Posterior vena cava (tissue), 2 donors: ENCODE data around the gene MYOF. TPM values are rescaled to one million over a fixed set of nuclear protein-coding genes. Genes with fewer than 3 reads are reported as not detected.
"Not testable (repeated sequence)": the region's sequence is repeated elsewhere in the genome, so short reads cannot be mapped to it uniquely, and the experiment has no call there.

Source experiments
- DNase-seq: peaks from one replicate; pipeline ENCODE4 v3.0.0-alpha.2; 2020; ENCODE audit warnings: low spot score
- intact Hi-C, 2 donors: fragments of 100-400 bp; cut with DNase I; formaldehyde crosslinking; loops; one replicate each; pipeline versions ENCODE4 v1.14.1 to v1.14.2; 2022 to 2023
- total RNA-seq, 2 donors: library from RNA; stranded (reverse); fragmentation: NEBNext Ultra II Directional; extraction: Animal tissue kit (Norgen Biotek cat#: 25700); gene quantifications; one replicate each; pipeline ENCODE4 v1.2.1, GENCODE V29; 2021
- donor health status: DM: yes; HTN: yes; CAD: no.
- donor health status: DM: yes; HTN: yes; CAD: no.

MYOF gene
- total RNA-seq, 2 donors from 2014 or later: 182 to 227 TPM

- intact Hi-C loops: no loop called here
These were observed 147.2 kb downstream of the MYOF start for GRCh38 chr10:93334901-93335327.

DNA sequence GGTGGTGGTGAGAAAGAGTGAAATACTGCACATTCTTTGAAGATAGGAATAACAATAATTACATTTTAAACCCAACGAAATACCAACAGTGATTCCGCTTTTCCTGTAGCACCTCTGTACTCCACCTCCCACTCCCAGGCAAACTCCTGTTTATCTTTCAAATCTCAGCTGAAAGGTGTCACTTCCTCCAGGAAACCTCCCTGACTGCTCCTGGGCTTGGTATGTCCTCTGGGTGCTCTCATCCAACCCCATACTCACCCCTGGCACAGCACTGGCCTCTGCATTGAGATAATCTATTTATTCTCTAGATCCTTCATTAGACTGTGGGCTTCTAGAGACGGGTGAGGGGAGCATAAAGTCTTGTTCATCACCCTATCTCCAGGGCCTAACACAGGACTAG is 148.0 kb downstream of the MYOF start:
- intact Hi-C loops: no loop called here
- DNase-seq: no peak

More at GRCh38 chr10:93334901-93335327, 147.2 kb downstream of the MYOF start:
- no peak for DNase-seq

- DNase-seq: no peak
- intact Hi-C loops: no loop called here
These were observed 148.7 kb downstream of the MYOF start for GRCh38 chr10:93333278-93333978.

DNA sequence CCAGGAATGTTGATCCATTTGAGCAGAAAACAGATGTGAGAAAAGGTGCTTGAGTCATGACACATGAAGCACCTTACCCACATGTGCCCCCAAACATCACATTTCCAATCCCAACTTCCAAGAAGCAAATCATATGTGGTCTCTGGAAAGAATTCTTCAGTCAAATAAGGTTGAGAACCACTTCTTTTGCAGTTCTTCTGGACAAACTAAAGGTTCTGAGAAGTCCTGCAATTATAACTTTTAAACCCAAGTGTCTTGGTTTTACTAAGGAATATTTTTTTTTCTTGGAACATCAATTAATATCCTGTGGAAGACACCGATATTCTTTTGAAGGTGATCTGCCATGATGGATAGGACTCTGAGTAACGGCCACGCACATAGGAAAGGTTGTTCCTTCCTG is 151.3 kb downstream of the MYOF start:
- intact Hi-C loops: no loop called here
- DNase-seq: no peak

DNA sequence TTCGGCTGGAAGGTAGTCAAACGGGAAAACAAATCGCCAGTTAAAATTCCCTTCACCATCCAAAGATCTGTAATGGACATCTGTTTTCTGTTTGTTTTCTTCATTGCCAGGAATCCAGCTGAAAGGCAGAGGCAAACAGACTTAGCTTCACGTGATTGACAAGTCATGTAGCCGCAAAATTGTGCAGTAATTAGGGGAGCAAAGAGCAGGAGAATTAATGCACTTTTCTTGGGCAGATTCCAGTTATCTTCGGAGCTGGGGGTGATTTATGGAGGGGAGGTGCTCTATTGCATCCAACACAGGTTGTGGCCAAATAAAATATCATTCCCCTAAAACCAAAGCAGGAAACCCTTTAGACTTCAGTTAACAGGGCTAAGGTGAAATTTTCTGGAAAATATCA is 162.2 kb downstream of the MYOF start:
- DNase-seq: no peak
- intact Hi-C loops: no loop called here

- intact Hi-C loops: no loop called here
- DNase-seq: no peak
These were observed 163.0 kb downstream of the MYOF start for GRCh38 chr10:93319096-93319495.

GRCh38 chr10:93315246-93315645 is 166.9 kb downstream of the MYOF start:
- intact Hi-C loops: no loop called here
- no peak for DNase-seq

GRCh38 chr10:93314656-93315055 is 167.5 kb downstream of the MYOF start:
- DNase-seq, intact Hi-C loops: not testable (repeated sequence)

DNA sequence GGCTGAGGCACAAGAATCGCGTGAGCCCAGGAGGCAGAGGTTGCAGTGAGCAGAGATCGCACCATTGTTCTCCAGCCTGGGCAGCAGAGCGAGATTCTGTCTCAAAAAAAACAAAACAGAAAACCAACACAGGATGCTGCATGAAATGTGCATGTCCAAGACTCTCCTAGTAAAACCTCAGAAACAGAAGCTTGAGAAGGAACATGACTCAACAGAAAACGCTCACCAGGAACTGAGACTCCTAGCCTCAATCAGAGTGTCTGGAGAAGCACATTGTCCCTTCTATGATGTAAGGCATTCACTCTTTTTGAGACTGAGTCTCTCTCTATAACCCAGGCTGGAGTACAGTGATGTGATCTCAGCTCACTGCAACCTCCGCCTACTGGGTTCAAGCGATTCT is 168.3 kb downstream of the MYOF start:
- intact Hi-C loops: no loop called here

GRCh38 chr10:93309062-93309461 is 173.1 kb downstream of the MYOF start:
- intact Hi-C loops: no loop called here
- no peak for DNase-seq

More for the DNA sequence above, 168.3 kb downstream of the MYOF start:
- DNase-seq: no peak

DNA sequence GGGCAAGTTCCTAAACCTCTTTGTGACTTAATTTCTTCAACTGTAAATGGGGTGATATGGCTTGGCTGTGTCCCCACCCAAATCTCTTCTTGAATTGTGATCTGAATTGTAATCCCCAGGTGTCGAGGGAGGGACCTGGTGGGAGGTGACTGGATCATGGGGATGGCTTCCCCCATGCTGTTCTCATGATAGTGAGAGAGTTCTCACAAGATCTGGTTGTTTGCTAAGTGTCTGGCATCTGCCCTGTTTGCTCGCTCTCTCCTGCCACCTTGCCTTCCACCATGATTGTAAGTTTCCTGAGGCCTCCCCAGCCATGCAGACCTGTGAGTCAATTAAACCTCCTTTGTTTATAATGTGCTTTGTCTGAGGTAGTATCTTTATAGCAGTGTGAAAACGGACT is 177.0 kb downstream of the MYOF start:
- peak; percentile 8 for DNase-seq
- intact Hi-C loops: no loop called here

DNA sequence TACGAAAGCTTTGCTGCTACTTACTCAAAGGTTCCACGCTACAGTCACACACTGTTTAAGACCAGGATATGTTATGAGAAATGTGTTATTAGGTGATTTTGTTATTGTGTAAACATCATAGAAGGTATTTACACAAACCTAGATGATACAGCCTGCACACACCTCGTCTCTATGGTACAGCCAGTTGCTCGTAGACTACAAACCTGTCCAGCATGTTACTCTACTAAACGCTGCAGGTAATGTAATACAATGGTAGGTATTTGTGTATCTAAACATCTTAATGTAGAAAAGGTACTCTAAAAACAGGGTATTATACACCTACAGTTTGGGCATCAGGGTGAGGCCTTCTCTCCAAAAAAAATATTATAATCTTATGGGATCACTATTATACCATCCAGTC is 181.2 kb downstream of the MYOF start:
- intact Hi-C loops: no loop called here
- DNase-seq: no peak

DNA sequence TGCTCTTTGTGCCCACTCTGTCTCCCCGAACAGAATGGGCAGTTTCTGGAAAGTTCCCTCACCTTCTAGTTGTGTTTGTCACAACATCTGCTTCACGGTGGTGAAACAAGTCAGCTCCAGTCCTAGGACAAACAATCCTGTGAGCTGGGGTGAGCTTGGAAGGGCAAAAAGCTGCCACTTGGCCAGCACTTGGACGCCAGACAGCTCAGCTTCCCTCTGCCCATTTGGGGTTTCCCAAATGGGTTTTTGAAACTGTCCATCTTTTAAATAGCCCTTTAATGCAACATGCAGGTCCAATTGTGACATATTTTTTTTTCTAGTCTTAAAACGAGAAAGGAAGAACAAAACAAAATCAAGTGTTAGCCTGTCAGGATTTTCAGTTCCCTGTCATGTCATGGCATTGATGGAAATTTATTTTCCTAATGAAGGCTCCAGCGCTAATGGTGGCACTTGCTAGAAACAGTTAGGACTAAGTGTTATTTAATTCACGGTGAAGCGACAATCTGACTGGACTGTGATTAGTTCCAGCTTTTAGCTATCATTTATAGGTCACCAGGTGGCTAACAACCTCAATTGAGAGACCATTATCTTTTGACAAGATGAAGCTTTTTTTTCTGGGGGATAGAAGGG is 181.7 kb downstream of the MYOF start:
- peak; percentile 17 for DNase-seq
- intact Hi-C loops: no loop called here

GRCh38 chr10:93299606-93300287 is 182.4 kb downstream of the MYOF start:
- DNase-seq: no peak
- intact Hi-C loops: no loop called here

DNA sequence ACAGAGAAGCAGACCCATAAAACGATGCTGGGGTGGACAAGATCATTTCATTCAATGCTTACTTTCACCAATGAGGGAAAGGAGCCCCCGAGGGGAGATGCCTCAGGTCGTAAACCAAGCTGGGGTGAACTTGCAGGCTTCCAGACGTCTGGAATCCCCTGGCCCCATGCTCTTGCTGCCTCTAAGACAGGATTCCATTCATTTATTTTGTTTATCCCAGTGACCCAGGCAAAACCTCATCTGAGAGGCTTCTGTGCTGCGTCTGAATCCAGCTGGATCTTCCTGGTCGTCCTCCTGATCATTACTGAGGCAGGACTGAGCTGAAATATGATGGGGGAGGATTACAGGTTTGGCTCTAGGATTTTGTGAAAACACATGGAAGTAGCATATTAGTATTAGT is 182.9 kb downstream of the MYOF start:
- intact Hi-C loops: no loop called here
- DNase-seq: no peak

GRCh38 chr10:93296151-93296550 is 186.0 kb downstream of the MYOF start:
- intact Hi-C loops: no loop called here
- DNase-seq: no peak

- intact Hi-C loops: no loop called here
- DNase-seq: no peak
These were observed 188.1 kb downstream of the MYOF start for GRCh38 chr10:93293999-93294398.

GRCh38 chr10:93290661-93291354 is 191.3 kb downstream of the MYOF start:
- DNase-seq: no peak
- intact Hi-C loops: no loop called here

DNA sequence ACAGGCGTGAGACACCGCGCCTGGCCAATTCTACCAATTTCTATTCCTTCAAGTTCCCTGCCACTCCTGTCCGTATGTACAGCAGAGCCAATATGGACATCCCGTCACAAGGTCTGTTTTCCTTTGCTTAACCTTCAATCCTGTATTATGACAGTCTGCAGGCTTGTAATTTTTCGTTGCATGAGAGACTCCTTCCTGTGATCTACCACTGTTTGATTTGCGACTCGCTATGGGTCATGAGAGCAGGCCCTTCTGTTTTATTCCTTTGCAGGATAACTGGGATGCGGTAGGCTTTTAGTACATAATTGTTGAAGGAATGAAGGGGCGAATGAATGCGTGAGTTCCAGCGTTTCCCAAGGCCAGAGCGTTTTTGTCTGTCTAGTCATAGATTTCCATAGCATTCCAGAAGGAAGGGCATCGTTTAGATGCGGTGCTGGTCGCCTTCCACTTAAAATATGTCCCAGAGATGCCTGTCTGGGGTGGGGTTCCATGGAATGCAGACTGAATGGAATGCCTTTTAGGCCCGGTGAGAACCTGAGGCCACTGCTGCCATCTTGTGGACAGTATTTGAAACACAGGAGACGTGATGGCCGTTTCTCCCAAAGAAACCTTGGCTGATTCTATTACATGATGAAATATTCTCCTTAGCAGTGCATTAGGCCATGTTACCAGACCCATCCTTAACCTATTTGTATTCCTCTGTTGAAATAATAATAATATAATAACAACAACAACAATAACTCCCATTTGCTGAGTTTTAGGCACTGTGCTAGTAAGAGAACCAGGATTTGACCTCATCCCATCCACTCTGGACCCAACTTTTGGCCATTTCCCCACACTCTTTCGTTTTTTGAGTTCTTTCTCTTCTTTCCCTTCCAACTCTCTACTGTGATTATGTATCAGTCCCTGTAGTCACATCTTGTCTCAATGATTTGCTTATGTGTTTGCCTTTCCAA is 193.2 kb downstream of the MYOF start:
- intact Hi-C loops: loop anchor here in 1 of 2 donors (10.0 kb wide), 2 partner anchors 174 to 204 kb away; no protein-coding TSS in a partner anchor
- peak; percentile 88 for DNase-seq
